Neural crest cell (in vitro differentiated cells): ENCODE results near the gene S100A6. TPM values are rescaled to one million over a fixed set of nuclear protein-coding genes. Genes with fewer than 3 reads are reported as not detected.
"Not testable (repeated sequence)": the region's sequence is repeated elsewhere in the genome, so short reads cannot be mapped to it uniquely, and the experiment has no call there.

Source experiments
- DNase-seq: peaks from one replicate; pipeline ENCODE4 v3.0.0; 2021; ENCODE audit warnings: low read depth, mixed read lengths, low spot score
- H3K27ac Mint-ChIP-seq: one replicate; pipeline ENCODE4 v1.8.0; 2021; ENCODE audit warnings: mild to moderate bottlenecking, mixed read lengths; ENCODE audit not compliant: unreplicated experiment
- H3K27me3 Mint-ChIP-seq: 2 replicates; pipeline ENCODE4 v1.8.0; 2021; ENCODE audit warnings: low read depth, mild to moderate bottlenecking, mixed read lengths
- H3K36me3 Mint-ChIP-seq: 2 replicates; pipeline ENCODE4 v1.8.0; 2021; ENCODE audit warnings: low read depth, mild to moderate bottlenecking, mixed read lengths
- H3K4me1 Mint-ChIP-seq: 2 replicates; pipeline ENCODE4 v1.8.0; 2021; ENCODE audit warnings: mixed read lengths
- H3K4me3 Mint-ChIP-seq: one replicate; pipeline ENCODE4 v1.8.0; 2021; ENCODE audit warnings: mild to moderate bottlenecking, mixed read lengths
- H3K9me3 Mint-ChIP-seq: 2 replicates; pipeline ENCODE4 v1.8.0; 2021; ENCODE audit warnings: mixed read lengths
- CTCF ChIP-seq: fragments of 200-600 bp; sonication (generic); conservative IDR thresholded peaks from 2 replicates; pipeline ENCODE4 v1.5.0; 2021; ENCODE audit warnings: antibody characterized with exemption, mild to moderate bottlenecking
- total RNA-seq: library from RNA; stranded (reverse); gene quantifications from 2 replicates; pipeline ENCODE4 v1.2.1, GENCODE V29; 2021

S100A6 gene
- total RNA-seq, 1 donor from 2014 or later: not detected

DNA sequence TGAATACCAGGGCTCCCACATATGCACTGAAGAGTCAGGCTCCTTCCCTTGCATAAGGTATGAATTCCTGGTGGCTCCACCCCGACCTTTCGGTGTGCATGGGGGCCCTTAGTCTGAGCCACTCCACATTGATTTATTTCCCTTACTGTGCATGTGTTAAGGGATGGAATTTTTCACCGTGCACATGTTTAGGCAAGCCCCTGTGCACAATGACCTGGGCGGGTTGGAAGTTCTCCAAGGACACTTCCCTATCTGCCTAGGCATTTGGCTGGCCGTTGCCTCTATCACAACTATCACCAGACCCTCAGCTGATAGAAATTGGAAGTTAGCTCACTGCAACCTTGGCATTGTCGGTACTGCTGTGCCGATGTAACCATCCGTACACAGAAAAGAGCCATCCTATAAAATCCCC is 9.7 kb downstream of the S100A6 start:
- no peak for DNase-seq
- no peak overlapping the region for H3K27ac Mint-ChIP-seq
- no peaks in the 10 kb centered on the region for H3K27me3 Mint-ChIP-seq
- H3K9me3 Mint-ChIP-seq: no peaks in the 10 kb centered on the region
- no peaks in the 10 kb centered on the region for H3K36me3 Mint-ChIP-seq
- no peak overlapping the region for H3K4me3 Mint-ChIP-seq
- H3K4me1 Mint-ChIP-seq: no peaks in the 10 kb centered on the region
- no peak for TF ChIP-seq CTCF

DNA sequence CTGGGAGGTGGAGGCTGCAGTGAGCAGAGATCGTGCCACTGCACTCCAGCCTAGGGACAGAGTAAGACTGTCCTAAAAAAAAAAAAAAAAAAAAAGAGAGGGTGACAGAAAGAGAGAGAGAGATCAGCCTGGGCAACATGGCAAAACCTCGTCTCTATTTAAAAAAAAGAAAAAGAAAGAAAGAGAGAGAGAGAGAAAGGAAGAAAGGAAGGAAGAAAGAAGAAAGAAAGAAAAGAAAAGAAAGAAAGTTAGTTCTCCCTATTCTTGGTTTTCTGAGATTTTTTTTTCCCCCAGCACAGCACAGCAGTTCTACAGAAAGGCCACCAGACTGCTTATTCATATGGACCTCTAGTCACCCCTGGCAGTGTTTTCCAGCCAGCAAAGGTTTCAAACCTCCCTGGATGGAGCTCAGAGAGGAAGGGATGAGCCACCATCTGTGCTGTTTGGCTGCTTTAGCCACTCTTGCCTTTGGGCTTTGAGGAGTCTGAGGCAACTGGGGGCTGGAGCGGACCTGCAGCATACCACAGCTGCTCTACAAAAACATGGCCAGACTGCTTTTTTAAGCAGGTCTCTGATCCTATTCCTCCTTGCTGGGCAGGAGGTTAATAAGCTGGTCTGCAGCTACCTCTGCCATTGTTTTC is 10.6 kb downstream of the S100A6 start:
- Mint-ChIP-seq H3K27ac (no peak overlapping the region), H3K9me3 (no peaks in the 10 kb centered on the region), H3K36me3 (no peaks in the 10 kb centered on the region), H3K4me3 (no peak overlapping the region), H3K27me3 (no peaks in the 10 kb centered on the region), H3K4me1 (no peaks in the 10 kb centered on the region)
- no peak for TF ChIP-seq CTCF
- no peak for DNase-seq

GRCh38 chr1:153522353-153523048 is 13.3 kb downstream of the S100A6 start:
- H3K27me3 Mint-ChIP-seq, H3K4me3 Mint-ChIP-seq, H3K36me3 Mint-ChIP-seq, H3K4me1 Mint-ChIP-seq, DNase-seq, H3K9me3 Mint-ChIP-seq, H3K27ac Mint-ChIP-seq: not testable (repeated sequence)

DNA sequence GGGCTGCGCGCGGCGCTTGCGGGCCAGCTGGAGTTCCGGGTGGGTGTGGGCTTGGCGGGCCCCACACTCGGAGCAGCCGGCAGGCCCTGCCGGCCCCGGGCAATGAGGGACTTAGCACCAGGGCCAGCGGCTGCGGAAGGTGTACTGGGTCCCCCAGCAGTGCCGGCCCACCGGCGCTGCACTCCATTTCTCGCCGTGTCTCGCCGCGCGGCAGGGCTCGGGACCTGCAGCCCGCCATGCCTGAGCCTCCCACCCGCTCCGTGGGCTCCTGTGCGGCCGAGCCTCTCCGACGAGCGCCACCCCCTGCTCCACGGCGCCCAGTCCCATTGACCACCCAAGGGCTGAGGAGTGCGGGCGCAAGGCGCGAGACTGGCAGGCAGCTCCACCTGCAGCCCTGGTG is 14.0 kb downstream of the S100A6 start:
- H3K36me3 Mint-ChIP-seq, H3K9me3 Mint-ChIP-seq, H3K4me1 Mint-ChIP-seq, H3K27me3 Mint-ChIP-seq, DNase-seq, H3K4me3 Mint-ChIP-seq, H3K27ac Mint-ChIP-seq: not testable (repeated sequence)

DNA sequence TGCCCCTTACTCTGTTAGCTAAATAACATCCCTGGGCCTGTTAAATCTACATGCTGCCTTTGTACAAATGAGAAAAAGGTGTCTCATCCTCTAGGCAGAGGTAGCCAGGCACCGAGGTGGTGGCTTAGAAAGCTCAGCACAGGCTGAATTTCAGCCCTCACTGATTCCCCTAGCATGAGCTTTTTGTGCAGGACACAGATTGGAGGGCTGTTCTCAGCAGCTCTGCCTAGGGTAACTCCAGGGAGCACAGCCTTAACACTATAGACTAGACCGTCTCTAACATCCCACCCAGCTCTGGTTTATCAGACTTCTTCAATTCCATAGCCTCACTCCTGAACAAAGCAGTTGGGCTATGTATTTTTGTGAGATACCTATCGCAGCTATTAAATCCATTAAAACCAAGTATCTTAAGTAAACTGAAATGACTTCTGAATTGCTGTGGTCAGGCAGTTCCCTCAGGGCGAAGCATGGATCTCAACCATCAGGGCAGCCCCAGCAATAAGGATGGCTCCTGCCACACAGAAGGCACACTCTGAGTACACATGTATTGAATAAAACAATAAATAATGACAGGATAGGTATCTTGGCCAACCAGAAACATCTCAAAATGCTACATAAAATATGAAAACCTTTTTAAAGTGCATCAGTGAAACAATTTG is 14.8 kb downstream of the S100A6 start:
- Mint-ChIP-seq H3K27me3 (no peaks in the 10 kb centered on the region), H3K4me3 (no peak overlapping the region), H3K27ac (no peak overlapping the region), H3K36me3 (no peaks in the 10 kb centered on the region), H3K9me3 (no peaks in the 10 kb centered on the region), H3K4me1 (peaks cover 8% of the 10 kb centered on the region)
- TF ChIP-seq CTCF: no peak
- DNase-seq: no peak

DNA sequence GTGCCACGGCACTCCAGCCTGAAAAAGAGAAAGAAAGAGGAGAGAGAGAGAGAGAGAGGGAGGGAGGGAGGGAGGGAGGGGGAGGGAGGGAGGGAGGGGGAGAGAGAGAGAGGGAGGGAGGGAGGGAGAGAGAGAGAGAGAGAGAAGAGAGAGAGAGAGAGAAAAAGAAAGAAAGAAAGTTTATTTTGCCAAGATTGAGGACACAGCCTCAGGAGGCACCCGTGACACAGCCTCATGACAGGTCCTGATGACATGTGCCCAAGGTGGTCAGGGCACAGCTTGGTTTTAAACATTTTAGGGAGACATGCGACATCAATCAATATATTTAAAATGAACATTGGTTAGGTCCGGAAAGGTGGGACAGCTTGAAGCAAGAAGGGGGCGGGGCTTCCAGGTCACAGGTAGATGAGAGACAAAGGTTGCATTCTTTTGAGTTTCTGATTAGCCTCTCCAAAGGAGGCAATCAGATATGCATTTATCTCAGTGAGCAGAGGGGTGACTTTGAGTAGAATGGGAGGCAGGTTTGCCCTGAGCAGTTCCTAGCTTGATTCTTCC is 15.6 kb downstream of the S100A6 start:
- not testable (repeated sequence) for DNase-seq, H3K4me3 Mint-ChIP-seq, H3K4me1 Mint-ChIP-seq, H3K36me3 Mint-ChIP-seq, H3K27me3 Mint-ChIP-seq, H3K9me3 Mint-ChIP-seq, H3K27ac Mint-ChIP-seq

DNA sequence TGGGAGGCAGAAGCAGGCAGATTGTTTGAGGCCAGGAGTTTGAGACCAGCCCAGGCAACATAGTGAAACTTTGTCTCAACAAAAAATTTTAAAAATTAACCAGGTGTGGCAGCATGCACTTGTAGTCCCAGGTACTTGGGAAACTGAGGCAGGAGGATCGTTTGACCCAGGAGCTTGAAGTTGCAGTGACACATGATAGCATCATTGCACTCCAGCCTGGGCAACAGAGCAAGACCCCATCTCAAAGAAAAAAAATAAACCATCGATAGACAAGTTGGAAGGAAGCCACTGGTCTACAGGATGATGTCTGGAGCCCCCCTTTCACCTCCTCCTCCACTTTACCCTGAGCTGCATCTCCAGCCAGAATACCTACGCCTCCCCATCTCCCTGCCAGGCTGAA is 16.5 kb downstream of the S100A6 start:
- H3K27me3 Mint-ChIP-seq: no peaks in the 10 kb centered on the region
- TF ChIP-seq CTCF: no peak
- no peak overlapping the region for H3K27ac Mint-ChIP-seq
- H3K4me3 Mint-ChIP-seq: no peak overlapping the region
- DNase-seq: no peak
- H3K9me3 Mint-ChIP-seq: no peaks in the 10 kb centered on the region
- H3K36me3 Mint-ChIP-seq: no peaks in the 10 kb centered on the region
- peaks cover 8% of the 10 kb centered on the region for H3K4me1 Mint-ChIP-seq
